GM18519 (cell line): ENCODE data around the gene EIF4E.
A peak's percentile ranks its signal among the peaks of the same experiment; 100 is the strongest.

Experiments used
- ATAC-seq: cut with Tn5 transposase; IDR thresholded peaks from one replicate; pipeline ENCODE4 v1.9.1; 2021; ENCODE audit warnings: mild to moderate bottlenecking, moderate library complexity; ENCODE audit not compliant: unreplicated experiment, low FRiP score

The EIF4E gene

GRCh38 chr4:98928505-98929340, at the start of gene EIF4E:
EIF4E (minus strand) TSS chr4:98929133; CDS start chr4:98929112, 21 bp downstream.
- peak; percentile 45 for ATAC-seq

DNA sequence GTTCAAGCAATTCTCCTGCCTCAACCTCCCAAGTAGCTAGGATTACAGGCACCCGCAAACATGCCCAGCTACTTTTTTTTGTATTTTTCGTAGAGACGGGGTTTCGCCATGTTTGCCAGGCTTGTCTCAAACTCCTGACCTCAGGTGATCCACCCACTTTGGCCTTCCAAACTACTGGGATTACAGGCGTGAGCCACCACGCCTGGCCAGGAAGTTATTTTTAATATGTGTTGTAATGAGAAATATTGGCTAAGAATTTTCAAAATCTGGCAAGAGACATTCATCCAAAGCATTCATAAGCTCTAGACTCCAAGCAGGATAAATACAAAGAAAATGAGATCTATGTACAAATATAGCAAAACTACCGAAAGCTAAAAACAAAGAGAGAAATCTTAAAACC, 48.6 kb upstream of the EIF4E start:
- ATAC-seq = no peak

DNA sequence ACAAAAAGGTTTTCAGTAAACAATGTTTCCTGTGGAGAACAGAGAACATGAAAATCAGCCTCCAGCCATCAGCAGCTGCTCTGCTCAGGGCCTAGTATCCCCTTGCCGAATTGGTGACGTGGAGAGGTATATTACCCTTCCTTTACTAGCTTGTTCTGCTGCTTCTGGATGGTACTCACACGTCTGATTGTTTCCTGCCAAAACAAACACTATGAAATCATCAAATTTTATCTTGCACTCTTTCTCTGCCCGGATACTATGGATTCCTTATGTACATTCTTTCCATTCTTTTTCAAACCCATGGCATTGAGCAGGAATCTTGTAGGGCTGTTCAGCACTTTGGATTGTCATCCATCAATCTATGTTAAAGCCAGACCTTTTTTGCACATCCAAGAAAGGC, 47.8 kb upstream of the EIF4E start:
- ATAC-seq = no peak

GRCh38 chr4:98969878-98970785, 41.2 kb upstream of the EIF4E start:
- ATAC-seq = no peak

GRCh38 chr4:98967786-98968329, 38.9 kb upstream of the EIF4E start:
- ATAC-seq = no peak

DNA sequence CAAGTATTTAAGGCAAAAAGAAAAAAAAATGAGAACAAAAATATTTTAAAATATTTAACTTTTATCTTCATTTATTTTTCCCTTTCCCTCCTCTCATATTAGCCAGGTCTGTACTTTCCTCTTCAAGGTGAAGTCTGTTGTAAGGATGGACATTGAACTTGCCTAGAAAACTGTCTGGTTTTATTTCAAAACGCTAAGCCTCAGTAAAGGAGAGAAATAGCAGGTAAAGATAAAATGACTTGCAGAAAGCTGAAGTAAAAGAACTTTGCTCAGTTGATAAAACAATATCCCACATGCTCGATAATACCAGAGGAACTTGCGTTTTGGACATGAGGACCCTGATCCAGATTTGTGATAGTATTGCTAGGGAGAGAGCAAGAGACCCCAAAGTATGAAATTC, 38.0 kb upstream of the EIF4E start:
- no peak for ATAC-seq

- ATAC-seq = no peak
Measured at GRCh38 chr4:98963538-98964433, 34.9 kb upstream of the EIF4E start.

GRCh38 chr4:98961770-98962169, 32.8 kb upstream of the EIF4E start:
- ATAC-seq = no peak

DNA sequence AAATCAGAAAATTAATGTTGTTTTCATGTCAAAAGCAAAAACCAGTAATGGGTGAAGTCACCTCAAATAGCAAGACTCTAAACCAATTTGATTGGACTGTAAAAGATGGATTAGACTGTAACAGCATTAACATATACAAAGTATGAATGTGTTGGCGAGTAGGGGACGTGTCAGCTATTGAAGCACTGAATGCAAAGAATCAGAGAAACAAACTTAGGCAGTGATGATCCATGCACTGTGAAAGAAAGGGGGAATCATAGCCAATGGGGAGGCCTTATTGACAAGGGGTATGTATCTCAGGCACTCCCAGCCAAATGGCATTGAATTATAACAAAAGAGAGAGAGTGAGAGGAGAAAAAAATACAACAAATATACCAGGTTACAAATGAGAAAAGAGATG, 30.5 kb upstream of the EIF4E start:
- no peak for ATAC-seq

DNA sequence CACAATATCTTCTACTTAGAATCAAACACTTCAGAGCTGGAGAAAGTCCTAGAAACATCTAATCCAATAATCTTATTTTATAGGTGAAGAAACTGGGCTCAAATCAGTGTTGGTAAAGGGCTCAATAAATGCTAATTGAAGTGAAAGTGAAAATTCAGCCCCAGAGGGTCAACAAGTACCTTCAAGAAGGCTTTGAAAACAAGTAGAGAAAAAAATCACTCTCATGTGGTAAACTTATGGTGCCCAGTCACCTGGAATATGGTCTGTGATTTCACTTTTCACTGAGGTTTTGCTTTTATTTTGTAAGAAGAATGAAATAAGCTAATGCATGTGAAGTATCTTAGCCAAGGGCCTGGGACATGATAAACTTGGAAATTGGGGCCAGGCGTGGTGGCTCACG, 29.1 kb upstream of the EIF4E start:
- no peak for ATAC-seq

- ATAC-seq = no peak
Measured at GRCh38 chr4:98955229-98955628, 26.3 kb upstream of the EIF4E start.

DNA sequence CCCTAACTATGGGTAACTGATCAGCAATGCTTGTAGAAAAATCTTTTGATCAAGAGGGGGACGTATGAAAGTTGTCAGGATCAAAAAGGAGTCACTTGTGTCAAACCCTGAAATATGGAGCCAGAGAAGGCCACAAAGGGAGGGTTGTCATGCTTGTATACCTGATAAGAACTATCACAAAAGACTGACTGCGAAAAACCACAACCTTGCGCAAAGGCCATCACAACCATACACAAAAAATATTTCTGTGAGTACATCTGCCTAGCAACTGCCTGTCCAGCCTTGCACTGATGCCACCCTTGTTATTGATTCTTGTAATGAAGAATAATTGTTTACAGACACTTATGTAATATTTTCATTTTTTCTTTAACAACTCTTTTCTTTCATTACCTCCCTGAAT, 22.8 kb upstream of the EIF4E start:
- no peak for ATAC-seq

DNA sequence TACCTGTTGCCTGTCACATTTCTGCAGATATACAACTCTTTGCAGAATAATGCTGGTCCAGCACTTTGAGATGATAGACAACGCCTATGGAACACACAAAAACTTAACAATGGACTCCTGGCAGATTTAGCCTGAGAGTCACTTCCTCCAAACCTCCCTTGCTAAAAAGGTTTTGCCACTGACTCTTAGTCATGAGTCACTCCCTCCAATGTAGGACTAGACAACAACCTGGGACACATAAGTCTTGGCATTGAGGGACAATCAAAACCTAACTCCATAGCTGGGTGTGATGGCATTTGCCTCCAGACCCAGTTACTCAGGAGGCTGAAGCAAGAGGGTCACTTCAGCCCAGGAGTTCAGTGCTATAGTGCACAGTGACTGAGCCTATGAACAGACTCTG, 22.0 kb upstream of the EIF4E start:
- ATAC-seq = no peak

GRCh38 chr4:98946359-98946758, 17.4 kb upstream of the EIF4E start:
- no peak for ATAC-seq

- ATAC-seq = peak; percentile 84
Measured at GRCh38 chr4:98945297-98945850, 16.4 kb upstream of the EIF4E start.

DNA sequence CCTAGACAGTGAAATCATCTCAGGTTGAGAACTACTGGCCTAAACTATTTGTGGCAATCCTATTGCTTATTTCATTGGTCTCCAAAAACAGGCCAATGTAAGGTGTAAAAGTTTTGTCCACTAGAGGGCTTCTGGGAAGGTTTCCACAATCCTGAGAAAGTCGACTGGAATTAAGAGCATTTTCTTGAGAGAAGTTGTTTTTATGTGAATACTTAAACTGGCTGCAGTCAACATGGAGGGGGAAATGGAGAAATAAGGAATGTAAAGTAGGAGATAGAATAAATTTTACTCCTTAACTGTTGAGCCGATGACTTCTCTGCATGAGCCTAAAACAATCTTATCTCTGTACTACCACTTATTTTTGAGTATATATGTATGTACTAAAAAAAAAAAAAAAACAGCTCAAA, 11.0 kb upstream of the EIF4E start:
- ATAC-seq = no peak

DNA sequence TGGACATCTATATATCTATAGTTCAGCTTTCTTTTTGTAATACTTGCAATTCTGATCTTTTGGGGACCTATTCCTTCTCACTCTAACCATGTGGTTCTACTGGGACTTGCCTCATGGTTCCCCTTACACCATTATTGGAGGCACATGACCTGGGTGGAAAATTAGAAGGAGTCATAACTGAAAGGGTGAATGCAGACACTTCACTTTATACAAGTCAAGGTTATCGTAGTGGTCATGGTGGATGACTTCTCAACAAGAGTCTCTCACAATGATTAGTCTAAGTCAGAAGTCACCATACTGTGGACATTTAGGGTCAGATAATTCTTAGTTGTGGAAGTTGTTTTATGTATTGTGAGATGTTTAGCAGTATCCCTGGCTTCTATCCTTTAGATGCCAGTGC, 10.5 kb upstream of the EIF4E start:
- ATAC-seq = no peak

DNA sequence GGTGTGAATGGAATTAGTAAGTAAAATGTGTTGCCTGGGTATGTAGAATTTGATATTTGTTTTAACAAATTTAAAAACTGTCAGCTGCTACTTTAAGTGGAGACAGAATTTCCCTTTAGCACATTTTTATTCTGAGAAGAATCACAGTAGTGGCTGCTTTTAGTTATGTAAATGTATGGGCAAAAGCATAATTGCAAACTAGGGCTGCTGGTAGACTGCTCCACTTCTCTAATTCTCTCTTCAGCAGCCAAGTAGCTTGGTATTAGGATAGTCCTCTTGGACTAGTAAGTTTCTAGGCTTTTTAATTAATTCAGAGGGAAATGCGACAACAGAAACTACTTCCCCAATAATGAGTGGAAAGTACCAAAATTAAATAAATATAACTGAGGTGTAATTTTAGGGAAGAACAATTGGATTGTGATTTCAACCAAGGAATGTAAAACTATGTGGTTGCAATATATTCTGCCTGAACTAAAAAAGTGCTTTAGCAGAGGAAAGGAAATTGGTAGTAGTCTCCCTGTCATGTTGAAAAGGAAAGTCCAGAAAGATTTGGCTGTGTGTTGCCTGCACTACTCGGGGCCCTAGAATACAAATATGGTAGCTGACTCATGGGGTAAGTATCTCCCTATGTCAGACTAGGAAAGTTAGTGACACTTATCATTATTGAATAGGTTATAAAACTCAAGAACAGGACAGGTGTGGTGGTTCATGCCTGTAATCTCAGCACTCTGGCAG, 9.2 kb upstream of the EIF4E start:
- no peak for ATAC-seq

DNA sequence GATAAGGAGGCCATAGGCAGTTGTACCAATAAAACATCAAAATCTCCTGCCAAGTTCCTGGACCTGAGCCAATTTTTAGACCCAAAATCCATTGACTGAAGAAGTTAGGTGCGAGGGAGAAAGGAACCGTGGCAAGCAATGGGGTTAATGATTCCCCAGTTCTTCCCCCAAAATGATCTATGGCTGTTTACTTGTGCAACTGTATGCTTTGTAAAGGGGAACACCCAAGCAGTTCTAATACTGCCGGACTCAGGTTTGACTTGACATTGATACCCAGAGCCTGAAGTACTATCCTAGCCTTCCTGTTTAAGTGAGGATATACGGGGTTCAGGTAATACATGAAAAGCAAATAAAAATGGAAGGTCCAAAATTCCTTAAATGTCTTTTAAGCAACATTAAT, 6.7 kb upstream of the EIF4E start:
- ATAC-seq = no peak
